Skeletal muscle satellite cell (primary cell): ENCODE results near the gene SEMA6D.

Experiments used
- H3K27me3 ChIP-seq: 2 replicates; pipeline ENCODE4 v1.7.0; 2013; ENCODE audit warnings: low read length; ENCODE audit not compliant: control insufficient read depth, insufficient read depth
- H3K36me3 ChIP-seq: 2 replicates; pipeline ENCODE4 v1.7.0; 2013; ENCODE audit warnings: mild to moderate bottlenecking, control low read depth, low read length; ENCODE audit not compliant: insufficient read depth
- H3K4me1 ChIP-seq: 2 replicates; pipeline ENCODE4 v1.7.0; 2013; ENCODE audit warnings: low read length; ENCODE audit not compliant: control insufficient read depth, insufficient read depth
- H3K4me2 ChIP-seq: 2 replicates; pipeline ENCODE4 v1.7.0; 2013; ENCODE audit warnings: mild to moderate bottlenecking, low read length
- H3K4me3 ChIP-seq: 2 replicates; pipeline ENCODE4 v1.7.0; 2013; ENCODE audit warnings: low read length
- H3K9ac ChIP-seq: 2 replicates; pipeline ENCODE4 v1.7.0; 2013; ENCODE audit warnings: mild to moderate bottlenecking, low read depth, low read length, moderate library complexity
- H3K9me3 ChIP-seq: replicated peaks from 2 replicates; pipeline ENCODE4 v1.7.0; 2013; ENCODE audit warnings: mild to moderate bottlenecking, control low read depth, low read length

SEMA6D gene

GRCh38 chr15:47792231-47792630, 74.9 kb downstream of the SEMA6D start:
- no peak overlapping the region for H3K9ac ChIP-seq
- H3K27me3 ChIP-seq = no peaks in the 10 kb centered on the region
- H3K4me3 ChIP-seq = no peak overlapping the region
- H3K36me3 ChIP-seq = no peaks in the 10 kb centered on the region
- H3K4me1 ChIP-seq = no peaks in the 10 kb centered on the region
- no peaks in the 10 kb centered on the region for H3K9me3 ChIP-seq
- no peak overlapping the region for H3K4me2 ChIP-seq

GRCh38 chr15:47794252-47794914, 77.1 kb downstream of the SEMA6D start:
- no peak overlapping the region for H3K9ac ChIP-seq
- H3K4me1 ChIP-seq = no peaks in the 10 kb centered on the region
- H3K4me3 ChIP-seq = no peak overlapping the region
- no peaks in the 10 kb centered on the region for H3K36me3 ChIP-seq
- no peaks in the 10 kb centered on the region for H3K27me3 ChIP-seq
- H3K4me2 ChIP-seq = no peak overlapping the region
- no peaks in the 10 kb centered on the region for H3K9me3 ChIP-seq

GRCh38 chr15:47795864-47796263, 78.6 kb downstream of the SEMA6D start:
- H3K9ac ChIP-seq = no peak overlapping the region
- no peak overlapping the region for H3K4me3 ChIP-seq
- no peaks in the 10 kb centered on the region for H3K36me3 ChIP-seq
- no peaks in the 10 kb centered on the region for H3K9me3 ChIP-seq
- H3K4me2 ChIP-seq = no peak overlapping the region
- H3K27me3 ChIP-seq = no peaks in the 10 kb centered on the region
- no peaks in the 10 kb centered on the region for H3K4me1 ChIP-seq

- H3K9ac ChIP-seq = no peak overlapping the region
- H3K9me3 ChIP-seq = no peaks in the 10 kb centered on the region
- no peak overlapping the region for H3K4me2 ChIP-seq
- no peaks in the 10 kb centered on the region for H3K4me1 ChIP-seq
- H3K36me3 ChIP-seq = no peaks in the 10 kb centered on the region
- no peak overlapping the region for H3K4me3 ChIP-seq
- no peaks in the 10 kb centered on the region for H3K27me3 ChIP-seq
Measured at GRCh38 chr15:47796339-47796738, 79.0 kb downstream of the SEMA6D start.

GRCh38 chr15:47796830-47797229, 79.5 kb downstream of the SEMA6D start:
- H3K4me3 ChIP-seq = no peak overlapping the region
- no peaks in the 10 kb centered on the region for H3K36me3 ChIP-seq
- H3K4me2 ChIP-seq = no peak overlapping the region
- no peaks in the 10 kb centered on the region for H3K9me3 ChIP-seq
- H3K27me3 ChIP-seq = no peaks in the 10 kb centered on the region
- H3K9ac ChIP-seq = no peak overlapping the region
- no peaks in the 10 kb centered on the region for H3K4me1 ChIP-seq

- Histone ChIP-seq H3K4me2 (no peak overlapping the region), H3K9me3 (no peaks in the 10 kb centered on the region), H3K4me3 (no peak overlapping the region), H3K9ac (no peak overlapping the region), H3K4me1 (no peaks in the 10 kb centered on the region), H3K36me3 (no peaks in the 10 kb centered on the region), H3K27me3 (no peaks in the 10 kb centered on the region)
Measured at GRCh38 chr15:47801522-47801921, 84.2 kb downstream of the SEMA6D start.

GRCh38 chr15:47802216-47802615, 84.9 kb downstream of the SEMA6D start:
- H3K36me3 ChIP-seq = no peaks in the 10 kb centered on the region
- H3K4me3 ChIP-seq = no peak overlapping the region
- H3K9ac ChIP-seq = no peak overlapping the region
- H3K9me3 ChIP-seq = no peaks in the 10 kb centered on the region
- no peak overlapping the region for H3K4me2 ChIP-seq
- H3K4me1 ChIP-seq = no peaks in the 10 kb centered on the region
- H3K27me3 ChIP-seq = no peaks in the 10 kb centered on the region

GRCh38 chr15:47803767-47804166, 86.5 kb downstream of the SEMA6D start:
- no peaks in the 10 kb centered on the region for H3K4me1 ChIP-seq
- no peaks in the 10 kb centered on the region for H3K36me3 ChIP-seq
- H3K4me2 ChIP-seq = no peak overlapping the region
- H3K27me3 ChIP-seq = no peaks in the 10 kb centered on the region
- H3K4me3 ChIP-seq = no peak overlapping the region
- H3K9me3 ChIP-seq = no peaks in the 10 kb centered on the region
- no peak overlapping the region for H3K9ac ChIP-seq

- H3K4me1 ChIP-seq = no peaks in the 10 kb centered on the region
- H3K36me3 ChIP-seq = no peaks in the 10 kb centered on the region
- H3K9me3 ChIP-seq = no peaks in the 10 kb centered on the region
- H3K9ac ChIP-seq = no peak overlapping the region
- H3K4me2 ChIP-seq = no peak overlapping the region
- no peak overlapping the region for H3K4me3 ChIP-seq
- no peaks in the 10 kb centered on the region for H3K27me3 ChIP-seq
Measured at GRCh38 chr15:47804733-47805132, 87.4 kb downstream of the SEMA6D start.

- Histone ChIP-seq H3K4me3 (no peak overlapping the region), H3K9me3 (no peaks in the 10 kb centered on the region), H3K4me2 (no peak overlapping the region), H3K27me3 (no peaks in the 10 kb centered on the region), H3K4me1 (no peaks in the 10 kb centered on the region), H3K9ac (no peak overlapping the region), H3K36me3 (no peaks in the 10 kb centered on the region)
Measured at GRCh38 chr15:47806008-47806407, 88.7 kb downstream of the SEMA6D start.

GRCh38 chr15:47811172-47811571, 93.9 kb downstream of the SEMA6D start:
- H3K4me2 ChIP-seq = no peak overlapping the region
- H3K9me3 ChIP-seq = no peaks in the 10 kb centered on the region
- no peaks in the 10 kb centered on the region for H3K36me3 ChIP-seq
- no peaks in the 10 kb centered on the region for H3K4me1 ChIP-seq
- no peak overlapping the region for H3K4me3 ChIP-seq
- H3K27me3 ChIP-seq = no peaks in the 10 kb centered on the region
- no peak overlapping the region for H3K9ac ChIP-seq

GRCh38 chr15:47812470-47812999, 95.2 kb downstream of the SEMA6D start:
- H3K4me1 ChIP-seq = no peaks in the 10 kb centered on the region
- H3K9ac ChIP-seq = no peak overlapping the region
- H3K4me3 ChIP-seq = no peak overlapping the region
- no peaks in the 10 kb centered on the region for H3K27me3 ChIP-seq
- H3K36me3 ChIP-seq = no peaks in the 10 kb centered on the region
- no peaks in the 10 kb centered on the region for H3K9me3 ChIP-seq
- no peak overlapping the region for H3K4me2 ChIP-seq
